WI38 (cell line): ENCODE measurements around the gene DNMT3L.
"Not testable (repeated sequence)": the region's sequence is repeated elsewhere in the genome, so short reads cannot be mapped to it uniquely, and the experiment has no call there.

Source experiments
- H3K4me3 ChIP-seq: 2 replicates; pipeline ENCODE4 v1.5.1; 2011; ENCODE audit warnings: low read depth, mild to moderate bottlenecking, control low read depth, low read length
- CTCF ChIP-seq: IDR thresholded peaks from 2 replicates; pipeline ENCODE4 v1.5.1; 2012; ENCODE audit warnings: low read depth, mild to moderate bottlenecking, control low read depth, low read length

The DNMT3L gene

GRCh38 chr21:44288251-44289110, 26.8 kb upstream of the DNMT3L start:
- H3K4me3 ChIP-seq: no peak overlapping the region
- no peak for TF ChIP-seq CTCF

GRCh38 chr21:44286716-44287632, 25.3 kb upstream of the DNMT3L start:
- no peak overlapping the region for H3K4me3 ChIP-seq
- TF ChIP-seq CTCF: no peak

- no peak for TF ChIP-seq CTCF
- H3K4me3 ChIP-seq: no peak overlapping the region
Observed at GRCh38 chr21:44286086-44286715, 24.5 kb upstream of the DNMT3L start.

GRCh38 chr21:44285138-44285992, 23.7 kb upstream of the DNMT3L start, which contains the start of gene AIRE:
TSS of gene AIRE (plus strand) at chr21:44285876. CDS start at chr21:44286007, 131 bp downstream.
- H3K4me3 ChIP-seq: no peak within 1 kb of the TSS

GRCh38 chr21:44283948-44284347, 22.3 kb upstream of the DNMT3L start:
- TF ChIP-seq CTCF: no peak
- H3K4me3 ChIP-seq: no peak overlapping the region

More at GRCh38 chr21:44285138-44285992, 23.7 kb upstream of the DNMT3L start, which contains the start of gene AIRE:
- TF ChIP-seq CTCF: no peak

- H3K4me3 ChIP-seq: not testable (repeated sequence)
Observed at GRCh38 chr21:44283211-44283785, 21.6 kb upstream of the DNMT3L start.
